K562 (cell line): ENCODE results near the gene SH3RF1. TPM values are rescaled to one million over a fixed set of nuclear protein-coding genes. Genes with fewer than 3 reads are reported as not detected.
A peak's percentile ranks its signal among the peaks of the same experiment; 100 is the strongest.

ENCODE experiments used
- ATAC-seq: fragments of 200-7000 bp; cut with Tn5 transposase; 3 replicates; pipeline ENCODE4 v1.9.1; 2020; ENCODE audit warnings: moderate library complexity
- Bru-seq: library from RNA; stranded (reverse); fragments of 400-500 nt; gene quantifications from one replicate; lab custom pipeline; 2021; lab: Mats Ljungman, UMichigan
- BruChase-seq, 2 experiments: library from RNA; stranded (reverse); fragments of 400-500 nt; gene quantifications; one replicate each; lab custom pipeline; 2021; lab: Mats Ljungman, UMichigan
- BruUV-seq: library from RNA; stranded (reverse); fragments of 400-500 nt; replicated peaks from 2 replicates; lab custom pipeline; 2021; lab: Mats Ljungman, UMichigan
- CTCF ChIA-PET: fragments of 300-600 bp; formaldehyde crosslinking; extraction: SDS; loops from one replicate; lab custom pipeline; 2021; ENCODE audit warnings: low intra/inter-chr PET ratio; lab: Yijun Ruan, JAX
- POLR2A ChIA-PET: fragments of 300-600, 350-650 bp; sonication (Branson Sonifier 250); formaldehyde crosslinking; extraction: SDS; loops from one replicate; lab custom pipeline; 2021; ENCODE audit warnings: antibody characterized with exemption, inconsistent platforms; lab: Yijun Ruan, JAX
- DNase-seq, 4 experiments: peaks; one replicate each; pipeline versions ENCODE4 v3.0.0 to v3.0.0-alpha.2; 2011 to 2018; ENCODE audit warnings: low spot score in 3 of 4, mixed read lengths in 3 of 4; ENCODE audit errors: extremely low read depth in 1 of 4
- FAIRE-seq: peaks from 2 replicates; lab custom pipeline; 2011; peaks lifted over from hg19 to GRCh38; lab: Jason Lieb, UNC
- H2AFZ ChIP-seq: 2 replicates; pipeline ENCODE4 v1.6.0; 2011; ENCODE audit warnings: low read depth, low read length, control low read depth, inconsistent platforms
- H3K27ac ChIP-seq: fragments of 200-600 bp; 3 replicates; pipeline ENCODE4 v1.8.0; 2011; ENCODE audit warnings: low read depth, mild to moderate bottlenecking, control low read depth, inconsistent platforms, low read length, moderate library complexity, mixed read lengths; ENCODE audit errors: extremely low read depth
- H3K27me3 ChIP-seq, 2 experiments: fragments of 300-600 bp in 1 of 2; 2 replicates in 1 of 2; 3 replicates in 1 of 2; pipeline versions ENCODE4 v1.6.0 to v1.8.0; 2011; ENCODE audit warnings: inconsistent platforms in 2 of 2, low read length in 2 of 2, mild to moderate bottlenecking in 1 of 2, mixed read lengths in 1 of 2, moderate library complexity in 1 of 2; ENCODE audit not compliant: control insufficient read depth in 2 of 2, insufficient read depth in 2 of 2
- H3K36me3 ChIP-seq: fragments of 300-600 bp; 3 replicates; pipeline ENCODE4 v1.8.0; 2011; ENCODE audit warnings: mild to moderate bottlenecking, low read length, inconsistent platforms; ENCODE audit not compliant: control insufficient read depth, insufficient read depth
- H3K4me1 ChIP-seq, 2 experiments: fragments of 200-600 bp in 1 of 2; replicated peaks in 1 of 2; 2 replicates in 1 of 2; 3 replicates in 1 of 2; pipeline versions ENCODE4 v1.5.1 to v1.8.0; 2011; ENCODE audit warnings: inconsistent platforms in 2 of 2, low read length in 2 of 2, mild to moderate bottlenecking in 1 of 2, mixed read lengths in 1 of 2, moderate library complexity in 1 of 2; ENCODE audit not compliant: control insufficient read depth in 2 of 2, insufficient read depth in 2 of 2
- H3K4me2 ChIP-seq: 2 replicates; pipeline ENCODE4 v1.6.1; 2011; ENCODE audit warnings: low read length, control low read depth, inconsistent platforms, mixed read lengths; ENCODE audit not compliant: insufficient read depth
- H3K4me3 ChIP-seq: fragments of 200-600 bp; sonication (generic), shearing (Covaris generic); 2 replicates; pipeline ENCODE4 v1.5.1; 2016; ENCODE audit warnings: control low read depth, inconsistent platforms
- H3K79me2 ChIP-seq: fragments of 200-600 bp; 3 replicates; pipeline ENCODE4 v1.8.0; 2011; ENCODE audit warnings: low read length, inconsistent platforms; ENCODE audit not compliant: control insufficient read depth, insufficient read depth
- H3K9ac ChIP-seq, 2 experiments: 2 replicates each; pipeline versions ENCODE4 v1.6.0 to v1.6.1; 2011; ENCODE audit warnings: low read depth in 2 of 2, low read length in 2 of 2, control low read depth in 1 of 2, inconsistent platforms in 1 of 2, mild to moderate bottlenecking in 1 of 2, mixed read lengths in 1 of 2; ENCODE audit not compliant: insufficient read depth in 1 of 2
- H3K9me1 ChIP-seq: one replicate; pipeline ENCODE4 v1.6.0; 2011; ENCODE audit warnings: inconsistent platforms, mild to moderate bottlenecking, low read length, moderate library complexity; ENCODE audit not compliant: control insufficient read depth, insufficient read depth
- H3K9me3 ChIP-seq: replicated peaks from 2 replicates; pipeline ENCODE4 v1.5.1; 2011; ENCODE audit warnings: low read depth, low read length, inconsistent platforms; ENCODE audit not compliant: control insufficient read depth, insufficient read depth
- H4K20me1 ChIP-seq: replicated peaks from 2 replicates; pipeline ENCODE4 v1.6.1; 2011; ENCODE audit warnings: low read length, inconsistent platforms, mixed read lengths; ENCODE audit not compliant: control insufficient read depth, insufficient read depth
- HMGN3 ChIP-seq: IDR thresholded peaks from 2 replicates; pipeline ENCODE4 v1.6.1; 2011; ENCODE audit warnings: borderline replicate concordance, low read depth, mild to moderate bottlenecking, mixed read lengths, low read length; ENCODE audit not compliant: insufficient read length; ENCODE audit errors: extremely low read depth
- NFRKB ChIP-seq: fragments of 450-650 bp; IDR thresholded peaks from 2 replicates; pipeline ENCODE4 v1.6.1; 2016; ENCODE audit warnings: low read depth
- WGBS: fragments of 100-300 bp; shearing (Covaris generic); methylation state at CpG from one replicate; pipeline ENCODE4 v1.1.6; 2016; ENCODE audit warnings: low coverage, mixed read lengths; ENCODE audit not compliant: insufficient coverage; ENCODE audit errors: missing lambda C conversion rate; 5-methylcytosine and 5-hydroxymethylcytosine counted together
- in situ Hi-C: fragments of 300-500 bp; cut with MboI; formaldehyde crosslinking; loops from 4 replicates; pipeline ENCODE4 v1.15.0; 2018; ENCODE audit warnings: inconsistent platforms, mixed read lengths
- intact Hi-C: fragments of 100-400 bp; cut with micrococcal nuclease; formaldehyde crosslinking; loops from 2 replicates; pipeline ENCODE4 v1.14.2; 2022
- long read RNA-seq, 3 experiments: library from polyadenylated mRNA in 2 of 3; library from RNA in 1 of 3; unstranded in 2 of 3; stranded (forward) in 1 of 3; transcript quantifications; one replicate each; pipeline ENCODE4 v2.0.0, GENCODE V29; 2019 to 2022
- polyA minus RNA-seq, 3 experiments: library from RNA; depleted of rRNA, polyadenylated mRNA; stranded (reverse); fragments of >200 nt; gene quantifications; 2 replicates each; pipeline ENCODE4 v1.2.3, GENCODE V29; 2011
- polyA plus RNA-seq, 8 experiments: library from polyadenylated mRNA; depleted of rRNA in 4 of 8; stranded (reverse) in 5 of 8; unstranded in 3 of 8; fragments of >200 nt; fragmentation: Nextera tagmentation in 2 of 8; fragmentation: Illumina TruSeq in 1 of 8; extraction: Ambion mirVana in 2 of 8; extraction: Trizol in 1 of 8; gene quantifications; 2 replicates each; pipeline versions ENCODE4 v1.2.1 to v1.2.3, GENCODE V29; 2011 to 2014; ENCODE audit warnings: inconsistent platforms in 1 of 8, missing spikeins in 1 of 8
- total RNA-seq, 7 experiments: library from RNA; depleted of rRNA in 6 of 7; stranded (reverse); fragments of >200 nt in 6 of 7; fragmentation: Illumina TruSeq in 2 of 7; extraction: Trizol in 2 of 7; gene quantifications; 2 replicates each; pipeline versions ENCODE4 v1.2.1 to v1.2.3, GENCODE V29; 2011 to 2021; ENCODE audit warnings: low replicate concordance in 1 of 7
- TF ChIP-seq, protein P1 (sequence below), 3 experiments: IDR thresholded peaks in 2 of 3; conservative IDR thresholded peaks in 1 of 3; 2 replicates each; pipeline ENCODE4 v1.5.1; 2011 to 2012; ENCODE audit warnings: low read length in 3 of 3, mild to moderate bottlenecking in 3 of 3, control low read depth in 2 of 3, improper control_type of control experiment in 1 of 3, inconsistent platforms in 1 of 3, low read depth in 1 of 3, mixed read lengths in 1 of 3, moderate library complexity in 1 of 3; ENCODE audit not compliant: insufficient read depth in 2 of 3
- TF ChIP-seq, protein P2 (sequence below), 2 experiments: IDR thresholded peaks; 2 replicates each; pipeline ENCODE4 v1.6.1; 2012; ENCODE audit warnings: improper control_type of control experiment in 2 of 2, low read depth in 2 of 2, low read length in 2 of 2, borderline replicate concordance in 1 of 2
- TF ChIP-seq, protein P3 (sequence below): sonication (generic); formaldehyde crosslinking; IDR thresholded peaks from 2 replicates; pipeline ENCODE4 v1.8.0; 2022; ENCODE audit warnings: missing genetic modification reagents, mild to moderate bottlenecking, moderate library complexity, borderline replicate concordance
- TF ChIP-seq, protein P4 (sequence below): fragments of 450-650 bp; formaldehyde crosslinking; IDR thresholded peaks from 2 replicates; pipeline ENCODE4 v1.4.0; 2022; ENCODE audit warnings: mild to moderate bottlenecking, moderate library complexity

The SH3RF1 gene
- total RNA-seq (2011; cell fraction: chromatin; rRNA removed; ENCODE audit: low replicate concordance) = not detected in 2 replicates
- total RNA-seq (2011; cell fraction: nucleolus; rRNA removed) = not detected in 2 replicates
- total RNA-seq (2011; cell fraction: nucleoplasm; rRNA removed) = 0.08 and 1.2 TPM in 2 replicates
- not detected in 2 replicates for total RNA-seq (2014; rRNA removed)
- total RNA-seq (2014; rRNA removed; fragmentation: Illumina TruSeq; extraction: Trizol) = not detected in 2 replicates
- not detected in 2 replicates for total RNA-seq (2015; rRNA removed; fragmentation: Illumina TruSeq; extraction: Trizol)
- total RNA-seq (2021) = 0.16 TPM in 2 replicates
- polyA plus RNA-seq (2011; rRNA removed) = 0.04 TPM in 2 replicates
- polyA plus RNA-seq (2011; cell fraction: cytosol; rRNA removed) = 0.04 TPM in 2 replicates
- polyA plus RNA-seq (2011; cell fraction: nucleus; rRNA removed) = 0.04 and 0.20 TPM in 2 replicates
- 0.03 and 0.10 TPM in 2 replicates for polyA plus RNA-seq (2012)
- polyA plus RNA-seq (2014; fragmentation: Illumina TruSeq; extraction: Trizol) = 0.03 TPM in 1 of 2 replicates, not detected in the other
- polyA plus RNA-seq (2014; fragmentation: Nextera tagmentation; extraction: Ambion mirVana) = not detected
- 0.11 TPM in 1 of 2 replicates, not detected in the other for polyA plus RNA-seq (2014; rRNA removed)
- 0.07 and 0.09 TPM in 2 replicates for polyA minus RNA-seq (2011; rRNA and poly(A)+ RNA removed)
- polyA minus RNA-seq (2011; cell fraction: cytosol; rRNA and poly(A)+ RNA removed) = not detected in 2 replicates
- under 0.01 and 0.13 TPM in 2 replicates for polyA minus RNA-seq (2011; cell fraction: nucleus; rRNA and poly(A)+ RNA removed)
- percentile 20 among the genes with signal in this experiment for Bru-seq, nascent RNA
- BruChase-seq, experiment 1, labeled RNA remaining after a 2-hour chase = percentile 18 among the genes with signal in this experiment
- BruChase-seq, experiment 2, labeled RNA remaining after a 6-hour chase = percentile 20 among the genes with signal in this experiment
- long read RNA-seq, experiment 1 = 0 reads
- long read RNA-seq, experiment 2 = 0 reads
- long read RNA-seq, experiment 3 = 0 reads

DNA sequence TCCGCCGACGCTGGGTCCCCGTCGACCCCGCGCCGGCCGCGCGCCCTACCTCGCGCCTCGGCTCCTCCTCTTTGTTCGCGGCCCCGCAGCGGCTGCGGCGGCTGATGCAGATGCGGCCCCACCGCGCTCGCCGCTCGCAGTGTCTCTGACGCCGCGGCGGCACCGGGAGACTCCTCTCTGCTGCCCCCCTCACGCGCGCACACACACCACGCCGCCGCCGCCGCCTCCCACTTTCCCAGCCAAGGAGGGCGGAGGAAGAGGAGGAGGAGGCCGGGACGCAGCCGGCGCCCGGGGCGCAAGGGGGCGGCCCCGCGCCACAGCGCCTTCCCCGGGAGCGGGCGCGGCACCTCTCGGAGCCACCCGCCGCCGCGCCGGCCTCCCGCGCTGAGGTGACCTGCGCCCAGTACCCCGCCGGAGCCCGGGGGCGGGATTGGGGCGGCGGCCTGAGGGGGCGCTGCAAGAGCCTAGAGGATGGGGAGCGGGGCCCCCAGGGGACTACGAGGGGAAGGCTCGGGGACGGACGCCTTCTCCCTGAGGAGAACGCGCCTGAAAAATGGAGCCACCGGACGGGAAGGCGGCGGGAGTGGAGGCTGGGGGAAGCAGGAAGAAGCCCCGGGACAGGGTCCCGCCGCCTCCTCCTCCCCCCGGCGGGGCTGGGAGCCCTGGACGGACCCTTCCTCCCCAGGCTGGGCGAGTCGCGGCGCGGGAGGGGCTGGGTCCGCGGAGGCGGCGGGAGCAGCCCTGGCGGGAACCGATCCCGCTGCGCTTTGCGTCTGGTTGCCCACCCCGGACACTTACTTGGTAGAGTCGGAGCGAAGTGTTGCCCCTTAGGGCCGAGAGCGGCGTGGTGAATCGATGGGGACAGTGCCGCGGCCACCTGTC is at the start of gene SH3RF1:
Gene SH3RF1 (minus strand): TSS at position 147 of the 882 bp plus-strand sequence. CDS start 1,744 bp downstream, outside the sequence.
- DNase-seq (peak; percentile 46 to 53 (median 51)), FAIRE-seq (no peak), ATAC-seq (peak; percentile 89)
- ChIA-PET CTCF (no interaction called here), POLR2A (interaction anchor here (1.2 kb wide), 1 partner anchor 10 kb away, joined by 3 read pairs; no protein-coding TSS in a partner anchor)
- 4% methylated on average over 27 of the region's 110 CpGs for WGBS
- BruUV-seq = no TSS peak
- Histone ChIP-seq H4K20me1 (no peaks in the 10 kb centered on the region), H3K9me1 (no peaks in the 10 kb centered on the region), H3K9me3 (no peaks in the 10 kb centered on the region), H3K36me3 (no peaks in the 10 kb centered on the region), H3K27me3 (peaks cover 19 to 29% of the 10 kb centered on the region in 2 experiments; a peak in 4 of 5 replicates), H3K9ac (peak within 1 kb of the TSS in 1 of 2 experiments; percentile 74; a peak in 2 of 4 replicates), H3K4me3 (peak within 1 kb of the TSS; percentile 30), H3K27ac (no peak within 1 kb of the TSS), H3K79me2 (no peaks in the 10 kb centered on the region), H3K4me2 (peak within 1 kb of the TSS; percentile 41), H2AFZ (peak within 1 kb of the TSS; percentile 59; the same call in 1 of the 2 replicates), H3K4me1 (peaks cover 0 to 18% of the 10 kb centered on the region in 2 experiments; a peak in 2 of 5 replicates)
- in situ Hi-C loops = no loop called here
- intact Hi-C loops = loop anchor here (10.0 kb wide), 1 partner anchor 214 kb away; no protein-coding TSS in a partner anchor
- TF ChIP-seq NFRKB (no peak), HMGN3 (no peak)
- TF ChIP-seq, protein P1, sequence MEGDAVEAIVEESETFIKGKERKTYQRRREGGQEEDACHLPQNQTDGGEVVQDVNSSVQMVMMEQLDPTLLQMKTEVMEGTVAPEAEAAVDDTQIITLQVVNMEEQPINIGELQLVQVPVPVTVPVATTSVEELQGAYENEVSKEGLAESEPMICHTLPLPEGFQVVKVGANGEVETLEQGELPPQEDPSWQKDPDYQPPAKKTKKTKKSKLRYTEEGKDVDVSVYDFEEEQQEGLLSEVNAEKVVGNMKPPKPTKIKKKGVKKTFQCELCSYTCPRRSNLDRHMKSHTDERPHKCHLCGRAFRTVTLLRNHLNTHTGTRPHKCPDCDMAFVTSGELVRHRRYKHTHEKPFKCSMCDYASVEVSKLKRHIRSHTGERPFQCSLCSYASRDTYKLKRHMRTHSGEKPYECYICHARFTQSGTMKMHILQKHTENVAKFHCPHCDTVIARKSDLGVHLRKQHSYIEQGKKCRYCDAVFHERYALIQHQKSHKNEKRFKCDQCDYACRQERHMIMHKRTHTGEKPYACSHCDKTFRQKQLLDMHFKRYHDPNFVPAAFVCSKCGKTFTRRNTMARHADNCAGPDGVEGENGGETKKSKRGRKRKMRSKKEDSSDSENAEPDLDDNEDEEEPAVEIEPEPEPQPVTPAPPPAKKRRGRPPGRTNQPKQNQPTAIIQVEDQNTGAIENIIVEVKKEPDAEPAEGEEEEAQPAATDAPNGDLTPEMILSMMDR (IDR thresholded peaks at IDR 0.05 in 2 of 3, conservative IDR thresholded peaks at IDR 0.05 in 1 of 3; ENCODE audit: insufficient read depth in 2 of 3, low read depth in 1 of 3, low read length in 3 of 3) = peak in 2 of 3 experiments; percentile 2 to 8; a peak in 1 of 6 replicates
- TF ChIP-seq, protein P2, sequence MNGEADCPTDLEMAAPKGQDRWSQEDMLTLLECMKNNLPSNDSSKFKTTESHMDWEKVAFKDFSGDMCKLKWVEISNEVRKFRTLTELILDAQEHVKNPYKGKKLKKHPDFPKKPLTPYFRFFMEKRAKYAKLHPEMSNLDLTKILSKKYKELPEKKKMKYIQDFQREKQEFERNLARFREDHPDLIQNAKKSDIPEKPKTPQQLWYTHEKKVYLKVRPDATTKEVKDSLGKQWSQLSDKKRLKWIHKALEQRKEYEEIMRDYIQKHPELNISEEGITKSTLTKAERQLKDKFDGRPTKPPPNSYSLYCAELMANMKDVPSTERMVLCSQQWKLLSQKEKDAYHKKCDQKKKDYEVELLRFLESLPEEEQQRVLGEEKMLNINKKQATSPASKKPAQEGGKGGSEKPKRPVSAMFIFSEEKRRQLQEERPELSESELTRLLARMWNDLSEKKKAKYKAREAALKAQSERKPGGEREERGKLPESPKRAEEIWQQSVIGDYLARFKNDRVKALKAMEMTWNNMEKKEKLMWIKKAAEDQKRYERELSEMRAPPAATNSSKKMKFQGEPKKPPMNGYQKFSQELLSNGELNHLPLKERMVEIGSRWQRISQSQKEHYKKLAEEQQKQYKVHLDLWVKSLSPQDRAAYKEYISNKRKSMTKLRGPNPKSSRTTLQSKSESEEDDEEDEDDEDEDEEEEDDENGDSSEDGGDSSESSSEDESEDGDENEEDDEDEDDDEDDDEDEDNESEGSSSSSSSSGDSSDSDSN (IDR thresholded peaks at IDR 0.05; ENCODE audit: borderline replicate concordance in 1 of 2, low read depth in 2 of 2, low read length in 2 of 2) = peak; percentile 22 to 35; a peak in 1 of 4 replicates
- TF ChIP-seq, protein P3, sequence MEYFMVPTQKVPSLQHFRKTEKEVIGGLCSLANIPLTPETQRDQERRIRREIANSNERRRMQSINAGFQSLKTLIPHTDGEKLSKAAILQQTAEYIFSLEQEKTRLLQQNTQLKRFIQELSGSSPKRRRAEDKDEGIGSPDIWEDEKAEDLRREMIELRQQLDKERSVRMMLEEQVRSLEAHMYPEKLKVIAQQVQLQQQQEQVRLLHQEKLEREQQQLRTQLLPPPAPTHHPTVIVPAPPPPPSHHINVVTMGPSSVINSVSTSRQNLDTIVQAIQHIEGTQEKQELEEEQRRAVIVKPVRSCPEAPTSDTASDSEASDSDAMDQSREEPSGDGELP (CRISPR knock-in tag) = peak; percentile 31; the same call in 1 of the 2 replicates
- TF ChIP-seq, protein P4, sequence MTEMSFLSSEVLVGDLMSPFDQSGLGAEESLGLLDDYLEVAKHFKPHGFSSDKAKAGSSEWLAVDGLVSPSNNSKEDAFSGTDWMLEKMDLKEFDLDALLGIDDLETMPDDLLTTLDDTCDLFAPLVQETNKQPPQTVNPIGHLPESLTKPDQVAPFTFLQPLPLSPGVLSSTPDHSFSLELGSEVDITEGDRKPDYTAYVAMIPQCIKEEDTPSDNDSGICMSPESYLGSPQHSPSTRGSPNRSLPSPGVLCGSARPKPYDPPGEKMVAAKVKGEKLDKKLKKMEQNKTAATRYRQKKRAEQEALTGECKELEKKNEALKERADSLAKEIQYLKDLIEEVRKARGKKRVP = no peak
